Neutrophil (primary cell): ENCODE data around the gene ASB6.

Experiments
- H3K27ac ChIP-seq: fragments of 200-600 bp; sonication (generic); 2 replicates; pipeline ENCODE4 v1.5.1; 2016; ENCODE audit warnings: mild to moderate bottlenecking, moderate library complexity
- H3K27me3 ChIP-seq: fragments of 200-600 bp; sonication (generic); 2 replicates; pipeline ENCODE4 v1.6.0; 2016; ENCODE audit warnings: mild to moderate bottlenecking
- H3K36me3 ChIP-seq: fragments of 200-600 bp; sonication (generic); 2 replicates; pipeline ENCODE4 v1.5.1; 2017
- H3K4me1 ChIP-seq, 2 experiments: fragments of 200-600 bp in 1 of 2; sonication (generic) in 1 of 2; 1 replicate in 1 of 2; 2 replicates in 1 of 2; pipeline versions ENCODE4 v1.5.1 to v1.6.1; 2013 to 2016; ENCODE audit warnings: low read depth in 1 of 2, low read length in 1 of 2, mild to moderate bottlenecking in 1 of 2, moderate library complexity in 1 of 2; ENCODE audit not compliant: control insufficient read depth in 1 of 2, insufficient read depth in 1 of 2
- H3K4me3 ChIP-seq, 2 experiments: fragments of 200-600 bp in 1 of 2; sonication (generic) in 1 of 2; 1 replicate in 1 of 2; 2 replicates in 1 of 2; pipeline ENCODE4 v1.5.1; 2013 to 2016; ENCODE audit warnings: low read depth in 1 of 2, low read length in 1 of 2, mild to moderate bottlenecking in 1 of 2, moderate library complexity in 1 of 2
- H3K9me3 ChIP-seq: fragments of 200-600 bp; sonication (generic); 2 replicates; pipeline ENCODE4 v1.5.1; 2016
- TF ChIP-seq, protein P1 (sequence below): fragments of 200-600 bp; sonication (generic); IDR thresholded peaks from 2 replicates; pipeline ENCODE4 v1.5.1; 2016; ENCODE audit warnings: antibody characterized with exemption

Gene ASB6

DNA sequence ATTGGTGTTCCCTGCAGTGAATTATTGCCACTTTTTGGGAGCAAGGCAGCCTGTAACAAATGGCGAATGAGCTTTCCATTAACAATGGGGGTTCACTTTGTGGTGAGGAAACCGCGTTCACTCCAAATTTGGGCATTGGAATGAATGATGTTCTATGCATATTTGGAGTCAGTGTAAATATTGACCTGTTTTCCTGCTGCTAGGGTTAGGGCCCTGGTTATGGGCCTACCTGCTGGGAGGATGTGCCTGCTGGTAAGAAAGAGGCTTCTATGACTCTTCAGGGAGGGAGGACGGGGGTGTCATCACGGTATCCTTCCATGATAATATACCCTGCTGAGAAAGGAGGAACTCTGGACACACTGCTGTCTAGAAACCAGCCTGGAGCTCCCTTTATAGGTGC is 50.0 kb downstream of the ASB6 start:
- H3K36me3 ChIP-seq, result no peaks in the 10 kb centered on the region
- TF ChIP-seq, protein P1, sequence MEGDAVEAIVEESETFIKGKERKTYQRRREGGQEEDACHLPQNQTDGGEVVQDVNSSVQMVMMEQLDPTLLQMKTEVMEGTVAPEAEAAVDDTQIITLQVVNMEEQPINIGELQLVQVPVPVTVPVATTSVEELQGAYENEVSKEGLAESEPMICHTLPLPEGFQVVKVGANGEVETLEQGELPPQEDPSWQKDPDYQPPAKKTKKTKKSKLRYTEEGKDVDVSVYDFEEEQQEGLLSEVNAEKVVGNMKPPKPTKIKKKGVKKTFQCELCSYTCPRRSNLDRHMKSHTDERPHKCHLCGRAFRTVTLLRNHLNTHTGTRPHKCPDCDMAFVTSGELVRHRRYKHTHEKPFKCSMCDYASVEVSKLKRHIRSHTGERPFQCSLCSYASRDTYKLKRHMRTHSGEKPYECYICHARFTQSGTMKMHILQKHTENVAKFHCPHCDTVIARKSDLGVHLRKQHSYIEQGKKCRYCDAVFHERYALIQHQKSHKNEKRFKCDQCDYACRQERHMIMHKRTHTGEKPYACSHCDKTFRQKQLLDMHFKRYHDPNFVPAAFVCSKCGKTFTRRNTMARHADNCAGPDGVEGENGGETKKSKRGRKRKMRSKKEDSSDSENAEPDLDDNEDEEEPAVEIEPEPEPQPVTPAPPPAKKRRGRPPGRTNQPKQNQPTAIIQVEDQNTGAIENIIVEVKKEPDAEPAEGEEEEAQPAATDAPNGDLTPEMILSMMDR, result no peak

DNA sequence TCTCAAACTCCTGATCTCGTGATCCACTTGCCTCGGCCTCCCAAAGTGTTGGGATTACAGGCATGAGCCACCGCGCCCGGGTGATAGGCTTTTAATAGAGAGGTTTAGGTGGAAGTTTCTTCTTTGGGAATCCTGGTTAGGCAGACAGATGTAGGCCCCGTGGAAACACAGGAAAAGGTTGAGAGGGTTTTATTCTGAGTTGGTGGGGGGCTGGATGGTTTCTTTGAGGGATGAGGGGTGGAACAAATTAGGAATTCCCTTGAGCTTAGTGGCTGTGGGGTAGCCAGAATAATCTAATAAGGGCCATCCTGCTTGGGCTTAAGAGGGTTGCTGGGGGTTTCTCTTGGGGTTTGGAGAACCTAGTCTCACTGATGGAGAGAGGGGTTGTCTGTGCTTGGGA is 51.5 kb downstream of the ASB6 start:
- H3K36me3 ChIP-seq, result no peaks in the 10 kb centered on the region
- H3K27ac ChIP-seq, result no peak overlapping the region
- no peak overlapping the region for H3K4me3 ChIP-seq
- peaks cover 9% of the 10 kb centered on the region for H3K27me3 ChIP-seq
- H3K9me3 ChIP-seq, result no peaks in the 10 kb centered on the region
- peaks cover 12 to 16% of the 10 kb centered on the region in 2 experiments for H3K4me1 ChIP-seq
- TF ChIP-seq, protein P1, result no peak

More for the DNA sequence above, 50.0 kb downstream of the ASB6 start:
- Histone ChIP-seq H3K4me1 (peaks cover 27 to 31% of the 10 kb centered on the region in 2 experiments), H3K4me3 (no peak overlapping the region), H3K9me3 (no peaks in the 10 kb centered on the region), H3K27me3 (peaks cover 15% of the 10 kb centered on the region), H3K27ac (no peak overlapping the region)

DNA sequence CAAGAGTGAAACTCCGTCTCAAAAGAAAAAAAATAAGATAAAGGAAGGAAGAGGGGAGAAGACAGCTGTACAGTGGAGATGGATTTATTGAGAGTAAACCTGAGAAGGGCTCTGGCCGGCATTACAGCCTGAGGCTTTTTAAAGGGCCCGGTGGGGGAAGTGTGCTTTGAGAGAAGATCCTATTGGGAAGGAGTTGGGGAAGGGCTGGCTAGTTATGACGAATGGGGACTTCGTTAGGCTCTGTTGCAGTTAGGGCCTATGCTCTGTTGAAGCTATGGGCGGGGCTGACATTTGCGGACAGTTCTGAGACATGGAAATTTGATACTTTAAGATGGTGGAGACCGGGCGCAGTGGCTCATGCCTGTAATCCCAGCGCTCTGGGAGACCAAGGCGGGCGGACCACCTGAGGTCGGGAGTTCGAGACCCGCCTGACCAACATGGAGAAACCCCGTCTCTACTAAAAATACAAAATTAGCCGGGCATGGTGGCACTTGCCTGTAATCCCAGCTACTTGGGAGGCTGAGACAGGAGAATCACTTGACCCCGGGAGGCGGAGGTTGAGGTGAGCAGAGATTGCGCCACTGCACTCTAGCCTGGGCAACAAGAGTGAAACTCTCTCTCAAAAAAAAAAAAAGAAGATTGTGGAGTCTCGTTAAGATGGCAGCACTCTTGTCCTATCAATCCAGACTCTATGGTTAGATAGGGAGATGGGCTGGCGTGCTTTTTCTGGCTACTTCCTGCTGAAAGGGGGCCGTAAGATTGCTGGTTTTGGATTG is 54.3 kb downstream of the ASB6 start:
- H3K9me3 ChIP-seq, result no peaks in the 10 kb centered on the region
- H3K27me3 ChIP-seq, result no peaks in the 10 kb centered on the region
- peaks cover 9 to 11% of the 10 kb centered on the region in 2 experiments for H3K4me1 ChIP-seq
- TF ChIP-seq, protein P1, result no peak
- no peak overlapping the region for H3K27ac ChIP-seq
- no peaks in the 10 kb centered on the region for H3K36me3 ChIP-seq
- H3K4me3 ChIP-seq, result no peak overlapping the region

DNA sequence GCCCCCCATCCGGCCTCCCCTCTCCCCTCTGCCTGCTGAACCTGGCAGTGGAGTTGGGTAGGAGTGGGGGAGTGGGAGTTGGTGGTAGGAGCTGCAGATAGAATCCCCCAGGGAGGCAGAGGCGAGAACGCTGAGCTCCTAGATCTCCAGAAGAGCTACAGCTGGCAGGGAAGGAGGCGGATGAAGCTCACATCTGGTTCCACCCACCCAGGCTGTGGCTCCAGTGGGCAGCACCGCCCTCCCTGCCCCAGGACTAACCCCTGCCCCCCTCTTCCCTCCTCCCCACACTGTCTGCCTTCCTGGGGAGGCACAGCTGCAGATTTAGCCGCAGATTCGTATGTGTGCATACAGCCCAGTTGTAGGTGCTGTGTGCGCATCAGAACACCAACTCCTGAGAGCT is 55.3 kb downstream of the ASB6 start:
- Histone ChIP-seq H3K9me3 (no peaks in the 10 kb centered on the region), H3K27me3 (no peaks in the 10 kb centered on the region), H3K36me3 (no peaks in the 10 kb centered on the region), H3K27ac (no peak overlapping the region), H3K4me1 (peaks cover 9 to 11% of the 10 kb centered on the region in 2 experiments), H3K4me3 (no peak overlapping the region)
- TF ChIP-seq, protein P1, result no peak

DNA sequence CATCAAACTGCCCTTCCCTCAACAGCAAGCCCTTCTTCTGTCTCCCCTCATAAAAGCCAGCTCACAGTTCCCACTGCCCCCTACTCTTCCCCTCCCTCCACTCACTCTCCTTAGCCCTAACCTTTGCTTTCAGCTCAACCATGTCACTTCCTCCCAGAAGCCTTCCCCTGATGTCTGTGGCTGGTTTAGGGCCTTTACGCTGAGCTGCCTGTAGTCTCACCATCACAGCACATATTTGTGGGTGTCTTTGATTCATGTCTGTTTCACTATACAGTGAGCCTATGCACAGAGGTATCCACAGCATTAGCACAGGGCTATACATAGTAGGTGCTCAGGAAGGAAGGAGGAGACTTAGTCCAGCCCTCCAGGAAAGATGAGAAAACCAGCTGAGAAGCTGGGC is 55.7 kb downstream of the ASB6 start:
- Histone ChIP-seq H3K27ac (no peak overlapping the region), H3K4me3 (no peak overlapping the region)

More for the DNA sequence above, 55.7 kb downstream of the ASB6 start:
- Histone ChIP-seq H3K4me1 (peaks cover 9 to 11% of the 10 kb centered on the region in 2 experiments), H3K36me3 (no peaks in the 10 kb centered on the region), H3K27me3 (no peaks in the 10 kb centered on the region), H3K9me3 (no peaks in the 10 kb centered on the region)
- TF ChIP-seq, protein P1, result no peak
